NB4 (cell line): ENCODE measurements around the gene MAP3K1.

Source experiments
- DNase-seq: peaks from one replicate; pipeline ENCODE4 v3.0.0; 2010; ENCODE audit warnings: low read depth
- H3K4me3 ChIP-seq: one replicate; pipeline ENCODE4 v1.5.1; 2011; ENCODE audit warnings: mild to moderate bottlenecking, low read depth, low read length, moderate library complexity
- MYC ChIP-seq: IDR thresholded peaks from 2 replicates; pipeline ENCODE4 v1.6.1; 2011; ENCODE audit warnings: low read depth, low read length
- POLR2A ChIP-seq: IDR thresholded peaks from 2 replicates; pipeline ENCODE4 v1.6.1; 2011; ENCODE audit warnings: mild to moderate bottlenecking; ENCODE audit not compliant: insufficient read length; ENCODE audit errors: extremely low read depth
- TF ChIP-seq, protein P1 (sequence below): IDR thresholded peaks from 2 replicates; pipeline ENCODE4 v1.6.1; 2011; ENCODE audit warnings: low read depth, low read length
- TF ChIP-seq, protein P2 (sequence below): IDR thresholded peaks from one replicate; pipeline ENCODE4 v1.5.1; 2012; ENCODE audit warnings: low read depth, low read length

Gene MAP3K1

DNA sequence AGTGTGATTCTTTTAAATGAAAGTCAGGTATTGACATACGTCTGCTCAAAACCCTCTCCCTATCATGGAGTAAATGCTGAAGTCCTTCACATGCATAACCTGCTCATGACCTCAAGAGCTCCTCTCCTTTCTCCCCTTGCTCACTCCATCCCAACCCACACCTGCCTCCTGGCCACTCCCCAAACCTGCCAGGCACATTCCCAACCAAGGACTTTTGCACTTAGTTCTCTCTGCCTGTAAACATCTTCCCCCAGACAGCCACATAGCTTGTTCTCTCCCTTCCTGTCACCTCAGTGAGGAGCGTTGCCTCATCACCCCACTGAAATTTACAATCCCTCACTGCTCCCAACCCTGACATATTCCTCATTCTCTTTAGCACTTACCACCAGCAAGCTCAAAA lies 102.7 kb downstream of the MAP3K1 start:
- TF ChIP-seq, protein P1, sequence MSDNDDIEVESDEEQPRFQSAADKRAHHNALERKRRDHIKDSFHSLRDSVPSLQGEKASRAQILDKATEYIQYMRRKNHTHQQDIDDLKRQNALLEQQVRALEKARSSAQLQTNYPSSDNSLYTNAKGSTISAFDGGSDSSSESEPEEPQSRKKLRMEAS = no peak
- TF ChIP-seq, protein P2, sequence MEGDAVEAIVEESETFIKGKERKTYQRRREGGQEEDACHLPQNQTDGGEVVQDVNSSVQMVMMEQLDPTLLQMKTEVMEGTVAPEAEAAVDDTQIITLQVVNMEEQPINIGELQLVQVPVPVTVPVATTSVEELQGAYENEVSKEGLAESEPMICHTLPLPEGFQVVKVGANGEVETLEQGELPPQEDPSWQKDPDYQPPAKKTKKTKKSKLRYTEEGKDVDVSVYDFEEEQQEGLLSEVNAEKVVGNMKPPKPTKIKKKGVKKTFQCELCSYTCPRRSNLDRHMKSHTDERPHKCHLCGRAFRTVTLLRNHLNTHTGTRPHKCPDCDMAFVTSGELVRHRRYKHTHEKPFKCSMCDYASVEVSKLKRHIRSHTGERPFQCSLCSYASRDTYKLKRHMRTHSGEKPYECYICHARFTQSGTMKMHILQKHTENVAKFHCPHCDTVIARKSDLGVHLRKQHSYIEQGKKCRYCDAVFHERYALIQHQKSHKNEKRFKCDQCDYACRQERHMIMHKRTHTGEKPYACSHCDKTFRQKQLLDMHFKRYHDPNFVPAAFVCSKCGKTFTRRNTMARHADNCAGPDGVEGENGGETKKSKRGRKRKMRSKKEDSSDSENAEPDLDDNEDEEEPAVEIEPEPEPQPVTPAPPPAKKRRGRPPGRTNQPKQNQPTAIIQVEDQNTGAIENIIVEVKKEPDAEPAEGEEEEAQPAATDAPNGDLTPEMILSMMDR = no peak
- no peak for TF ChIP-seq MYC
- no peak for TF ChIP-seq POLR2A
- DNase-seq = no peak
- no peak overlapping the region for H3K4me3 ChIP-seq

DNA sequence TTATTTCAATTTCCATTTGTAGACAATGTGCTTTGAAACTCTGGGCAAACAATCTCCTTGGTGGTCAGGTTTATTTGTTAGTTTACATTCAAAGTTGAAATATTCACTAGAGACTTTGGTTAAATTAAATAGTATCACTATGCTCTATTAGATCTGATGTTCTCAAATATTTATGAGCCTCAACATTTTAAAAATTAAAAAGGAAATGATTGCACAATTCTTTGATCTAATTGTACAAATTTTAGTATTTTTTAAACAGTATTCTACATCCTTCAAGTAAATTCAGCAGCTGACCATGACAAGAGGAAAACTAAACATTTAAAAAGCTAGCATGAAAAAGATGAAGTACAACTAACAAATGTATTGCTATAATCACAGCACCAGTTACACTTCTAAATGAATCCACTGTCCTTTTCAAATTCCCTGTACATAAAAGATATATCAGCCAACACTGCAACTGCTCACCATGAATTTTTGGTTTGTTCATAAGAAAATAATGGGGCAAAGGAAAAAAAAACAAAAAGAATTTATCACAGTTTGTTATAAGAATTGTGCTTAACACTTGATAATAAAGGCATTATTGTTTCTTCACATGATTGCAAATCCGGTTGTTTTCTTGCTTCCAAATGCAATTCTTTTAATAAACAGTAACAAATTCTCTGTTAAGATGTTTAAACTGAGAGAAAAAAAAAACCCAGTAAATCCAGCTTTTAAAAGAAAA lies 104.8 kb downstream of the MAP3K1 start:
- TF ChIP-seq MYC (no peak), POLR2A (no peak)
- TF ChIP-seq, protein P2 = no peak
- TF ChIP-seq, protein P1 = no peak
- no peak for DNase-seq
- H3K4me3 ChIP-seq = no peak overlapping the region

DNA sequence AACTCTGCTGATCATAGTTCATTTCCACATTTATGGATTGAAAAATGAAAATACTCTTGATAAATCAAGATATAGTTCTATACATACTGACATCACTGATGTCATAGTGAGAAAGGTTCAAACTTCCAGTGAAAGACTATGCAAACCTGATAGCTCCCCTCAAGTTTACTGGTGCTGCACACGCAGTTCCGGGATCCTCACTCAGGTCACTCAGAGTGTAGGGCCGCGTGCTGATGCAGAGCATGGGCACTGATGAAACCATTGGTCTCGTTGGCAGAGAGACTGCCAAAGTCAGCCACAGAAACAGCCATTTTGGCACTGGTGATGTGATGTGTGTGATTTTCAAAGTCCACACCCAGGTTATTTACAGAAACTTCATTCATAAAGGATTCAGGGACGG lies 107.6 kb downstream of the MAP3K1 start:
- no peak overlapping the region for H3K4me3 ChIP-seq
- no peak for DNase-seq
- no peak for TF ChIP-seq MYC
- TF ChIP-seq POLR2A = no peak
- TF ChIP-seq, protein P1 = no peak
- TF ChIP-seq, protein P2 = no peak

DNA sequence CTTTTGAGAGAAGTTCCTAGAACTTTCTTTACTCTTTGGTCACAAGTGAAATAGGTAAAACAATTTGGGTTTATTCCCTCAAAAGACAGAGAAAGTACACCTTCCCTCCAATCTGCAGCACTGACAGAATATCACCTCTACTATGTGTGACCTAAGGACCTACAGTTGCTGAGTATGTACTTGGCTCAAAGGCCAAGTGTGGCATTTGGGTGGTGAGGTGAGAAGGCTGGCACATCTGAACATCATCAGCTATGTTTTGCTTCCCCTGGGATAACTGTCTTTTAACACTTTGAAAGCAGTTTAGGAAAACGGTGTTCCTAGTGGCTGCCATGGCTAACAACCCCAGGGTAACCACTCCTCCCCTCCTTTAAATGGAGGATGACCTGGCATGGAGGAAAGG lies 119.0 kb downstream of the MAP3K1 start:
- DNase-seq = no peak
- H3K4me3 ChIP-seq = no peak overlapping the region
- TF ChIP-seq, protein P1 = no peak
- TF ChIP-seq MYC = no peak
- TF ChIP-seq, protein P2 = no peak
- TF ChIP-seq POLR2A = no peak

DNA sequence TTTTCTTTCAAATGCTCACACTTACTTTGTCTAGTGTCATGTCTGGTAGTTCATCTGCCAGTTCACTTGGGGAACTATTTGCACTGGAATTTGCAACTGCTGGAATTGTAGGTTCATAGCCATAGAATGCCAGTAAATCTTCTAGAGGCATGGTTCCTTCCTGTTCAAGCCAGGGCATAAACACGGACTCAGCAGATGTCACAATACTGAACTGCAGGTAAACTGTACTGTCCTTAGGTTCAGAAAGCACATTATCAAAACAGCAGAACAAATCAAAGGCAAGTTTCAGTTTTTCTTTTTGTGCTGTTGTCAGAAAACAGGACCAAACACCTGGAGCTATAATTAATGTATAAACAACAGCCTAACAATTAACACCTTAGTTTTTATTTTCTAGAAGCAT lies 123.5 kb downstream of the MAP3K1 start:
- H3K4me3 ChIP-seq = no peak overlapping the region
- no peak for DNase-seq
- no peak for TF ChIP-seq MYC
- TF ChIP-seq, protein P1 = no peak
- TF ChIP-seq POLR2A = no peak
- TF ChIP-seq, protein P2 = no peak
